Left lung (tissue), 10 donors: ENCODE measurements around the gene HEY2. TPM values are rescaled to one million over a fixed set of nuclear protein-coding genes. Genes with fewer than 3 reads are reported as not detected.

ENCODE experiments used
- ATAC-seq: fragments of 200-7000 bp; cut with Tn5 transposase; one replicate; pipeline ENCODE4 v1.9.1; 2020; ENCODE audit warnings: moderate library complexity
- DNase-seq, 4 donors: peaks; one replicate each; pipeline ENCODE4 v3.0.0-alpha.2; 2013 to 2020
- H3K27ac ChIP-seq, 2 donors: fragments of 200-600 bp; sonication (generic) in 1 of 2; one replicate each; pipeline versions ENCODE4 v1.5.0 to v1.8.0; 2020 to 2021
- H3K27me3 ChIP-seq, 2 donors: fragments of 200-600 bp; sonication (generic) in 1 of 2; one replicate each; pipeline versions ENCODE4 v1.5.0 to v1.8.0; 2020 to 2021
- H3K36me3 ChIP-seq, 2 donors: fragments of 200-600 bp; sonication (generic) in 1 of 2; one replicate each; pipeline versions ENCODE4 v1.5.0 to v1.8.0; 2020 to 2021
- H3K4me1 ChIP-seq, 2 donors: fragments of 200-600 bp; one replicate each; pipeline ENCODE4 v1.8.0; 2021
- H3K4me3 ChIP-seq, 2 donors: fragments of 200-600 bp; sonication (generic) in 1 of 2; one replicate each; pipeline versions ENCODE4 v1.5.0 to v1.8.0; 2020 to 2021; ENCODE audit warnings: mild to moderate bottlenecking in 1 of 2
- H3K9me3 ChIP-seq, 2 donors: fragments of 200-600 bp; sonication (generic) in 1 of 2; one replicate each; pipeline versions ENCODE4 v1.5.0 to v1.8.0; 2020 to 2021
- CTCF ChIP-seq, 2 donors: fragments of 200-600 bp; sonication (generic) in 1 of 2; IDR thresholded peaks; one replicate each; pipeline versions ENCODE4 v1.5.0 to v1.8.0; 2021; ENCODE audit warnings: antibody characterized with exemption in 2 of 2
- intact Hi-C, 2 donors: fragments of 100-400 bp; cut with DNase I; formaldehyde crosslinking; loops; one replicate each; pipeline versions ENCODE4 v1.11.2 to v1.14.2; 2022
- polyA plus RNA-seq, 6 donors: library from polyadenylated mRNA; unstranded; fragments of 120-200 nt; gene quantifications; one replicate each; pipeline ENCODE4 v1.2.1, GENCODE V29; 2013; ENCODE audit not compliant: insufficient read length in 6 of 6
- total RNA-seq, 2 donors: library from RNA; stranded (reverse); fragmentation: NEBNext Ultra II Directional; extraction: Animal tissue kit (Norgen Biotek cat#: 25700); gene quantifications; one replicate each; pipeline ENCODE4 v1.2.1, GENCODE V29; 2021
- donor health status: DM: no; HTN: yes; CAD: no.
- donor health status: DM: no; HTN: no; CAD: no.

Gene HEY2
- total and polyA plus RNA-seq, 8 donors: 1.1 to 3.6 (median 1.5) TPM

DNA sequence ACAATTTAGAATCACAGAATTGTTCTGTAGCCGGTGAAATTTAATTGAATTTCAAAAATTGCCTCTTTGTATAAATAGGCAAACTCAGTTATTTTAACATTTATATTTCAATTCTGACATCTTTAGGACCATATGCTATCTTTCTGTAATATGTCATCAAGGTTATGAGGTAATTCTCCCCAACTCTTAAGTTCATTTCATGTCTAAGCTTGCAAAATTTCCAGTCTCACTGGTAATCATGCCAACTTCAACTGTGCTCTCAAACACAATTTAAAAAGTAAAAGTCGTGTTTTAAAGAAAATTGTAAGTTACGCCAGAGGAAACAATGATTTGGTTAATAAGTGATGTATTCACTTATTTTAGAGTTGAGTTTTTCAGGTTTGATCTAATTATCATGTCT lies 42.7 kb downstream of the HEY2 start:
- DNase-seq (no peak), ATAC-seq (no peak)
- Histone ChIP-seq H3K36me3 (no peaks in the 10 kb centered on the region), H3K9me3 (no peaks in the 10 kb centered on the region), H3K4me1 (peaks cover 17 to 47% of the 10 kb centered on the region in 2 donors), H3K27ac (peak overlapping the region; percentile 1 to 98), H3K27me3 (no peaks in the 10 kb centered on the region), H3K4me3 (peak overlapping the region; percentile 90 to 92)
- no peak for TF ChIP-seq CTCF (IDR thresholded peaks at IDR 0.05)
- intact Hi-C loops: no loop called here

GRCh38 chr6:125792680-125793079 lies 43.2 kb downstream of the HEY2 start:
- ATAC-seq (no peak), DNase-seq (no peak)
- Histone ChIP-seq H3K4me1 (peaks cover 17 to 49% of the 10 kb centered on the region in 2 donors), H3K27ac (peak overlapping the region; percentile 1 to 98), H3K9me3 (no peaks in the 10 kb centered on the region), H3K27me3 (no peaks in the 10 kb centered on the region), H3K4me3 (peak overlapping the region in 1 of 2 donors; percentile 90), H3K36me3 (no peaks in the 10 kb centered on the region)
- intact Hi-C loops: no loop called here
- TF ChIP-seq CTCF (IDR thresholded peaks at IDR 0.05): no peak

GRCh38 chr6:125793280-125793679 lies 43.8 kb downstream of the HEY2 start:
- no peaks in the 10 kb centered on the region for H3K9me3 ChIP-seq
- no peak for TF ChIP-seq CTCF (IDR thresholded peaks at IDR 0.05)
- no peak overlapping the region for H3K4me3 ChIP-seq
- H3K27me3 ChIP-seq: no peaks in the 10 kb centered on the region
- DNase-seq (no peak), ATAC-seq (no peak)
- intact Hi-C loops: no loop called here
- peaks cover 17 to 51% of the 10 kb centered on the region in 2 donors for H3K4me1 ChIP-seq
- peak overlapping the region; percentile 15 to 98 for H3K27ac ChIP-seq
- H3K36me3 ChIP-seq: no peaks in the 10 kb centered on the region

DNA sequence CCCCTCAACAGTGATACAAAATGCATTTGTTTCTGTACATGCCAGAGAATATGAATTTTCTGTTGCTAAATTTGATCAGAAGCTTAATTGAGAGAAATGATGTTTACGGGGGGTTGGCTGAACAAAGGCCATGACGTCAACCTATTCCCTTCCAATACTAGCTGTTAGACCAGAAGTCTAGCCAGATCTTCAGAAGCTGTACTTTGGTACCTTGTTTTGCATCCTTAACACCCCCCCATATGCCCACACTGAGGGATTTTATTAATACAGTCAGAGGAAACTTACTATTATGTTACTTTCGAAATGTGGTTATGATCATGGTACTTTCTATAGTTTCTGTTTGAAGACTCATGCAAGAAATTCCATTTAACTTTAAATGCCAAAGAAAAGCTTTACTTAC lies 44.4 kb downstream of the HEY2 start:
- Histone ChIP-seq H3K36me3 (no peaks in the 10 kb centered on the region), H3K4me1 (peaks cover 18 to 55% of the 10 kb centered on the region in 2 donors), H3K27me3 (no peaks in the 10 kb centered on the region), H3K4me3 (no peak overlapping the region), H3K27ac (peak overlapping the region; percentile 15 to 98), H3K9me3 (no peaks in the 10 kb centered on the region)
- ATAC-seq (no peak), DNase-seq (no peak)
- intact Hi-C loops: no loop called here
- TF ChIP-seq CTCF (IDR thresholded peaks at IDR 0.05): no peak

- Histone ChIP-seq H3K27me3 (no peaks in the 10 kb centered on the region), H3K36me3 (no peaks in the 10 kb centered on the region), H3K4me3 (no peak overlapping the region), H3K4me1 (peaks cover 18 to 57% of the 10 kb centered on the region in 2 donors), H3K27ac (peak overlapping the region in 1 of 2 donors; percentile 98), H3K9me3 (no peaks in the 10 kb centered on the region)
- DNase-seq (no peak), ATAC-seq (no peak)
- TF ChIP-seq CTCF (IDR thresholded peaks at IDR 0.05): no peak
- intact Hi-C loops: no loop called here
Observed at GRCh38 chr6:125794342-125795137, 45.1 kb downstream of the HEY2 start.
